GM18508 (cell line): ENCODE measurements around the gene LSMEM2.
"Not testable (repeated sequence)": the region's sequence is repeated elsewhere in the genome, so short reads cannot be mapped to it uniquely, and the experiment has no call there.

Experiments
- ATAC-seq: cut with Tn5 transposase; IDR thresholded peaks from one replicate; pipeline ENCODE4 v1.9.1; 2021; ENCODE audit warnings: moderate number of reproducible peaks; ENCODE audit not compliant: insufficient read depth, unreplicated experiment

The LSMEM2 gene

GRCh38 chr3:50278880-50279224, at the start of gene LSMEM2:
Gene LSMEM2 (plus strand): TSS chr3:50279087. CDS start chr3:50279114, 27 bp downstream.
- no peak for ATAC-seq

- ATAC-seq, result no peak
These were observed 49.4 kb upstream of the LSMEM2 start for GRCh38 chr3:50229490-50229889.

- ATAC-seq, result no peak
These were observed 48.6 kb upstream of the LSMEM2 start for GRCh38 chr3:50230104-50230793.

GRCh38 chr3:50230794-50231125, 48.1 kb upstream of the LSMEM2 start:
- ATAC-seq, result no peak

GRCh38 chr3:50231581-50231980, 47.3 kb upstream of the LSMEM2 start:
- ATAC-seq, result no peak

- no peak for ATAC-seq
These were observed 46.6 kb upstream of the LSMEM2 start for GRCh38 chr3:50232303-50232702.

- no peak for ATAC-seq
These were observed 45.7 kb upstream of the LSMEM2 start for GRCh38 chr3:50233176-50233575.

GRCh38 chr3:50235716-50236483, 43.0 kb upstream of the LSMEM2 start, which contains the start of gene GNAI2:
Gene GNAI2 (plus strand): TSS chr3:50236204. CDS start chr3:50236336, 132 bp downstream.
- ATAC-seq, result peak; percentile 82

GRCh38 chr3:50236484-50237132, 42.3 kb upstream of the LSMEM2 start:
- ATAC-seq, result no peak

- no peak for ATAC-seq
These were observed 41.7 kb upstream of the LSMEM2 start for GRCh38 chr3:50237133-50237651.

GRCh38 chr3:50237754-50238548, 40.9 kb upstream of the LSMEM2 start:
- ATAC-seq, result no peak

GRCh38 chr3:50238549-50239026, 40.3 kb upstream of the LSMEM2 start:
- ATAC-seq, result no peak

- ATAC-seq, result no peak
These were observed 39.2 kb upstream of the LSMEM2 start for GRCh38 chr3:50239649-50240048.

GRCh38 chr3:50241163-50241562, 37.7 kb upstream of the LSMEM2 start:
- no peak for ATAC-seq

- ATAC-seq, result no peak
These were observed 37.0 kb upstream of the LSMEM2 start for GRCh38 chr3:50241713-50242380.

GRCh38 chr3:50242381-50242770, 36.5 kb upstream of the LSMEM2 start:
- ATAC-seq, result no peak

- no peak for ATAC-seq
These were observed 35.9 kb upstream of the LSMEM2 start for GRCh38 chr3:50242851-50243542.

GRCh38 chr3:50243543-50243895, 35.4 kb upstream of the LSMEM2 start:
- ATAC-seq, result no peak

- ATAC-seq, result not testable (repeated sequence)
These were observed 34.1 kb upstream of the LSMEM2 start for GRCh38 chr3:50244813-50245212.
